ENCODE data around the gene GPC4.
"Not testable (repeated sequence)": the region's sequence is repeated elsewhere in the genome, so short reads cannot be mapped to it uniquely, and the experiment has no call there.

DNA sequence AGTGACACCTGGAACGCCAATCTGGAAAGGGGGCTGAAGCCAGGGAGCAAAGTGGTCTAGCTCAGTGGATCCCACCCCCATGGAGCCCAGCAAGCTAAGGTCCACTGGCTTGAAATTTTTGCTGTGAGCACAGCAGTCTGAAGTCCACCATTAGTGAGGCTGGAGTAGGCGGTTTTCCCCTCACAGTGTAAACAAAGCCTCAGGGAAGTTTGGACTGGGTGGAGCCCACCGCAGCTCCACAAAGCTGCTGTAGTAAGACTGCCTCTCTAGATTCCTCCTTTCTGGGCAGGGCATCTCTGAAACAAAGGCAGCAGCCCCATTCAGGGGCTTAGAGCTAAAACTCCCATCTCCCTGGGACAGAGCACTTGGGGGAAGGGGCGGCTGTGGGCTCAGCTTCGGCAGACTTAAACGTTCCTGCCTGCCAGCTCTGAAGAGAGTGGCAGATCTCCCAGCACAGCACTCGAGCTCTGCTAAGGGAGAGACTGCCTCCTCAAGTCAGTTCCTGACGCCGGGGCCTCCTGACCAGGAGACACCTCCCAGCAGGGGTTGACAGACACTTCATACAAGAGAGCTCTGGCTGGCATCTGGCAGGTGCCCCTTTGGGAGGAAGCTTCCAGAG, 136.1 kb downstream of the GPC4 start:
- not testable (repeated sequence) for TF ChIP-seq CTCF, POLR2A (IDR thresholded peaks at IDR 0.05)

All from Peyer's patch (tissue), 4 donors.